Prostate gland (tissue), 2 donors: ENCODE data around the gene CFTR.

ENCODE experiments used
- CTCF ChIP-seq, 4 experiments: fragments of 200-600 bp in 2 of 4; fragments of 450-650 bp in 2 of 4; sonication (generic) in 2 of 4; IDR thresholded peaks; 1 replicate in 3 of 4; 2 replicates in 1 of 4; pipeline ENCODE4 v1.5.1; 2016 to 2019; ENCODE audit warnings: antibody characterized with exemption in 4 of 4, mild to moderate bottlenecking in 2 of 4, moderate library complexity in 2 of 4
- POLR2A ChIP-seq: fragments of 450-650 bp; IDR thresholded peaks from one replicate; pipeline ENCODE4 v1.6.1; 2016; ENCODE audit warnings: antibody characterized with exemption, mild to moderate bottlenecking

- TF ChIP-seq CTCF (IDR thresholded peaks at IDR 0.05) (no peak), POLR2A (no peak)
Measured at GRCh38 chr7:117559391-117559790, 79.6 kb downstream of the CFTR start.
